ENCODE results near the gene CAMK2B. TPM values are rescaled to one million over a fixed set of nuclear protein-coding genes. Genes with fewer than 3 reads are reported as not detected.
A peak's percentile ranks its signal among the peaks of the same experiment; 100 is the strongest.

Gene CAMK2B
- total RNA-seq, 1 donor from 2014 or later, result 0.09 TPM

DNA sequence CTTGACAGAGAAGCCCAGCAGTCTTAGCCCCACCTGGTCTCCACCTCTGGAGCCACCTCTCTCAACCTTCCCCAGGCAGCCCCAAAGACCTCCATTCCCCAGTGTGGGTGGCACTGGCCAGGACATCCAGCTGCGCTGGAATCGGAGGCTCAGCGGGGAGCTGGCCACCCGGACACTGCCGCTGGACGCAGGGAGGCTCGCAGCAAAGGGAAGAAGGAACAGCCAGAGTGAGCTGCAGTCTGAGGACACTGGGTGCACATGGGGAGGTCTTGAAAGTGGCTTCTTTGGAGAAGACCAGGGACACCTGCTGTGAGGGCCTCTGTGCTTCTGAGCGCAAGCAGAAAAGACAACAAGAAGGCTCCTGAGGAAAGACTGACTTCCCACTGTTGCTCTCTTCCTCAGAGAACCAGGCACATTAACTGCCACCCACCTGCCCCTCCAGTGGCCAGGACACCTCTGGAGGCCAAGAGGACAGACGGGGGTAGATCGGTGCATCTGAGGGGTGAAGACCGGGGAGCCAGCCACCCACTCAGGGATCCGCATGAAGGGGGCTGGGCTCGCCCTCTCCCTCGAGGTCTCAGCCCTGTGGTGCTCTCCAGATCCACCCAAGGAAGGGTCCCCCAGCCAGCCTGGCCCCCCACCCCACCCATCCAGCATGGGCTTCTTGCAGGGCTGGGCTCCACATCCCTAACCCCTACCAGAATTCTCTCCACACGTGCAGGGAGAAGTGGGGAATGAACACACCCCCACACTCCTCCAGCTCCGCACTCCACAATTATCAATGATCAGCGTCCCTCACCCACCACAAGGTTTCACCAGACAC lies 1.8 kb downstream of the CAMK2B start:
- no peaks in the 10 kb centered on the region for H3K79me2 ChIP-seq (ENCODE audit: low read depth)
- H3K27me3 ChIP-seq, result peaks cover 88% of the 10 kb centered on the region
- Mint-ChIP-seq H3K27ac (no peak overlapping the region), H3K4me1 (peaks cover 7% of the 10 kb centered on the region), H3K36me3 (no peaks in the 10 kb centered on the region), H3K27me3 (ENCODE audit: insufficient read depth, low read depth) (peaks cover 46% of the 10 kb centered on the region), H3K9me3 (peaks cover 3% of the 10 kb centered on the region), H3K4me3 (peak overlapping the region; percentile 86)
- no peak overlapping the region for H3K27ac ChIP-seq
- H3K9ac ChIP-seq, result no peak overlapping the region
- H4K20me1 ChIP-seq (ENCODE audit: low read depth), result peaks cover 8% of the 10 kb centered on the region
- no peak overlapping the region for H2AFZ ChIP-seq (replicated peaks)
- H3K9me3 ChIP-seq (ENCODE audit: low read depth), result no peaks in the 10 kb centered on the region
- no peak for TF ChIP-seq EZH2phosphoT487 (IDR thresholded peaks at IDR 0.05)
- TF ChIP-seq CTCF (IDR thresholded peaks at IDR 0.05), result no peak
- TF ChIP-seq EZH2 (IDR thresholded peaks at IDR 0.05), result no peak
- no peaks in the 10 kb centered on the region for H3K36me3 ChIP-seq
- H3F3A ChIP-seq (ENCODE audit: low read depth), result peaks cover 4% of the 10 kb centered on the region
- no peak overlapping the region for H3K4me3 ChIP-seq
- no peak for DNase-seq (ENCODE audit: low spot score)
- no peak overlapping the region for H3K4me2 ChIP-seq
- peaks cover 10% of the 10 kb centered on the region for H3K4me1 ChIP-seq

GRCh38 chr7:44322631-44323363 lies 2.6 kb downstream of the CAMK2B start:
- DNase-seq (ENCODE audit: low spot score), result no peak
- H3K79me2 ChIP-seq (ENCODE audit: low read depth), result no peaks in the 10 kb centered on the region

GRCh38 chr7:44321796-44322195 lies 3.6 kb downstream of the CAMK2B start:
- TF ChIP-seq CTCF (IDR thresholded peaks at IDR 0.05) (no peak), EZH2 (IDR thresholded peaks at IDR 0.05) (no peak), EZH2phosphoT487 (IDR thresholded peaks at IDR 0.05) (no peak)
- Histone ChIP-seq H3K27me3 (peaks cover 81% of the 10 kb centered on the region), H3K79me2 (ENCODE audit: low read depth) (no peaks in the 10 kb centered on the region), H3K4me3 (no peak overlapping the region), H4K20me1 (ENCODE audit: low read depth) (peaks cover 8% of the 10 kb centered on the region), H3F3A (ENCODE audit: low read depth) (peaks cover 4% of the 10 kb centered on the region), H3K4me1 (peaks cover 10% of the 10 kb centered on the region), H3K9me3 (ENCODE audit: low read depth) (no peaks in the 10 kb centered on the region), H3K9ac (no peak overlapping the region), H2AFZ (replicated peaks) (no peak overlapping the region), H3K36me3 (no peaks in the 10 kb centered on the region), H3K4me2 (no peak overlapping the region), H3K27ac (no peak overlapping the region)
- DNase-seq (ENCODE audit: low spot score), result no peak
- H3K36me3 Mint-ChIP-seq, result no peaks in the 10 kb centered on the region
- peaks cover 3% of the 10 kb centered on the region for H3K9me3 Mint-ChIP-seq
- no peak overlapping the region for H3K4me3 Mint-ChIP-seq
- peaks cover 36% of the 10 kb centered on the region for H3K27me3 Mint-ChIP-seq (ENCODE audit: insufficient read depth, low read depth)
- H3K4me1 Mint-ChIP-seq, result peaks cover 7% of the 10 kb centered on the region
- no peak overlapping the region for H3K27ac Mint-ChIP-seq

More at GRCh38 chr7:44322631-44323363, 2.6 kb downstream of the CAMK2B start:
- Mint-ChIP-seq H3K27ac (no peak overlapping the region), H3K36me3 (no peaks in the 10 kb centered on the region), H3K27me3 (ENCODE audit: insufficient read depth, low read depth) (peaks cover 39% of the 10 kb centered on the region), H3K9me3 (peaks cover 3% of the 10 kb centered on the region), H3K4me1 (peaks cover 7% of the 10 kb centered on the region), H3K4me3 (peak overlapping the region; percentile 47)
- H3K4me1 ChIP-seq, result peaks cover 10% of the 10 kb centered on the region
- H3K4me2 ChIP-seq, result no peak overlapping the region
- peaks cover 8% of the 10 kb centered on the region for H4K20me1 ChIP-seq (ENCODE audit: low read depth)
- no peak for TF ChIP-seq EZH2 (IDR thresholded peaks at IDR 0.05)
- TF ChIP-seq CTCF (IDR thresholded peaks at IDR 0.05), result no peak
- TF ChIP-seq EZH2phosphoT487 (IDR thresholded peaks at IDR 0.05), result no peak
- no peak overlapping the region for H3K4me3 ChIP-seq
- H3K9ac ChIP-seq, result no peak overlapping the region
- peaks cover 86% of the 10 kb centered on the region for H3K27me3 ChIP-seq
- no peaks in the 10 kb centered on the region for H3K9me3 ChIP-seq (ENCODE audit: low read depth)
- H2AFZ ChIP-seq (replicated peaks), result no peak overlapping the region
- H3K27ac ChIP-seq, result no peak overlapping the region
- H3F3A ChIP-seq (ENCODE audit: low read depth), result peaks cover 4% of the 10 kb centered on the region
- no peaks in the 10 kb centered on the region for H3K36me3 ChIP-seq
